ENCODE measurements around the gene FLT3LG.

DNA sequence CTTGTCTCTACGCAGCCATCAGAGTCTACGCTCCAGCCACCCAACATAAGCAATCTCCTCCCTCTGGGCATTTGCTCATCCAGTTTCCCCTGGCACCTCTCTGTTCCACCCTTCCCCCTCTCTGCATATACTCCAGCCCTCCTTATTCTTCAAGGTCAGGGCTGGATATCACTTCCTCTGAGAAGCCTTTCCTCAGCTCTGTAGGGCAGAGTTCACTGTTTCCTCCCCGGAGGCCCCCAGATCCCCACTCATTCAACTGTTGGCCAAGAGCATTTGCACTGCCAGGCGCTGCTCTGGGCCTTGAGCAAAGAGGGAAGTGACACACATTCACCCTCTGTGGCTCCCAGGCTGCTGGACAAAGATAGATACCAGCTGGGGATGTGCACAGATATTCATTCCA is 41.8 kb downstream of the FLT3LG start:
- TF ChIP-seq, protein P1, sequence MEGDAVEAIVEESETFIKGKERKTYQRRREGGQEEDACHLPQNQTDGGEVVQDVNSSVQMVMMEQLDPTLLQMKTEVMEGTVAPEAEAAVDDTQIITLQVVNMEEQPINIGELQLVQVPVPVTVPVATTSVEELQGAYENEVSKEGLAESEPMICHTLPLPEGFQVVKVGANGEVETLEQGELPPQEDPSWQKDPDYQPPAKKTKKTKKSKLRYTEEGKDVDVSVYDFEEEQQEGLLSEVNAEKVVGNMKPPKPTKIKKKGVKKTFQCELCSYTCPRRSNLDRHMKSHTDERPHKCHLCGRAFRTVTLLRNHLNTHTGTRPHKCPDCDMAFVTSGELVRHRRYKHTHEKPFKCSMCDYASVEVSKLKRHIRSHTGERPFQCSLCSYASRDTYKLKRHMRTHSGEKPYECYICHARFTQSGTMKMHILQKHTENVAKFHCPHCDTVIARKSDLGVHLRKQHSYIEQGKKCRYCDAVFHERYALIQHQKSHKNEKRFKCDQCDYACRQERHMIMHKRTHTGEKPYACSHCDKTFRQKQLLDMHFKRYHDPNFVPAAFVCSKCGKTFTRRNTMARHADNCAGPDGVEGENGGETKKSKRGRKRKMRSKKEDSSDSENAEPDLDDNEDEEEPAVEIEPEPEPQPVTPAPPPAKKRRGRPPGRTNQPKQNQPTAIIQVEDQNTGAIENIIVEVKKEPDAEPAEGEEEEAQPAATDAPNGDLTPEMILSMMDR (IDR thresholded peaks at IDR 0.05) = no peak
- TF ChIP-seq POLR2A (IDR thresholded peaks at IDR 0.05) = no peak

All from prostate gland (tissue), 2 donors.